T-helper 9 cell (primary cell): ENCODE results near the gene THAP2.

Experiments used
- DNase-seq: peaks from one replicate; pipeline ENCODE4 v3.0.0-alpha.2; 2020

Gene THAP2

DNA sequence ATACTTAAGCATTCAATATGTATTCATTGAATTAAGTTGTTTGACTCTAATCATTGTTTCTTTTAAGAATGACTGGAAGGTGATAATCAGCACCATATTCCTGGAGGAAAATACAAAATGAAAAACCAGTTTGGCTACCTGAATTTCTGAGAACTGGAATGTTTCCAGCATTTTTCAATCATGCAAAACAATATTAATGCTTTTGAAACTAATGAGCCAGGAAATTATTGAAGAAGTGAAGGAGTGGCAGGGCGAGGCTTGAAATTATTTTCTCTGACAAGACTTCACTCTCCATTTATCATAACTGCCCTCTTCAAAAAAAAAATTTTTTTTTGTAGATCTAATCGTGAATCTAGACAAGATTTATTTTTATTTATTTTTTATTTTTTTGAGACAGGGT is 40.8 kb downstream of the THAP2 start:
- DNase-seq: no peak

GRCh38 chr12:71708658-71709057 is 44.6 kb downstream of the THAP2 start:
- no peak for DNase-seq

GRCh38 chr12:71710276-71711125 is 46.4 kb downstream of the THAP2 start:
- no peak for DNase-seq

DNA sequence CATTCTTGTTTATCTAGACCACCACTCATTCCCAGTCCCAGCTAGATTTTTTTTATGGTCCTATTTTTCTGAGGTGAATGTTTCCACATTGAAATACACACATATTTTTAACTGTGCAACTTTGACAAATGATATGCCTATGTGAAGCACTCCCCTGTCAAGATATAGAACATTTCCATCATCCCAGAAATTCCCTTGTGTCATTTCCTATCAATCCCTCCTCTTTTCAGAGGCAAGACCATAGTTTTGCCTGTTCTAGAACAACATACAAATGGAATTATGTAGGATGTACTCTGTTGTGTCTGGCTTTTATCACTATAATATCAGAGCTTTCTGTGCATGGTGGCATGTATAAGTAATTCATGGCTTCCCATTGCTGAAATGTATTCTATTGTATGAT is 54.5 kb downstream of the THAP2 start:
- DNase-seq: no peak

DNA sequence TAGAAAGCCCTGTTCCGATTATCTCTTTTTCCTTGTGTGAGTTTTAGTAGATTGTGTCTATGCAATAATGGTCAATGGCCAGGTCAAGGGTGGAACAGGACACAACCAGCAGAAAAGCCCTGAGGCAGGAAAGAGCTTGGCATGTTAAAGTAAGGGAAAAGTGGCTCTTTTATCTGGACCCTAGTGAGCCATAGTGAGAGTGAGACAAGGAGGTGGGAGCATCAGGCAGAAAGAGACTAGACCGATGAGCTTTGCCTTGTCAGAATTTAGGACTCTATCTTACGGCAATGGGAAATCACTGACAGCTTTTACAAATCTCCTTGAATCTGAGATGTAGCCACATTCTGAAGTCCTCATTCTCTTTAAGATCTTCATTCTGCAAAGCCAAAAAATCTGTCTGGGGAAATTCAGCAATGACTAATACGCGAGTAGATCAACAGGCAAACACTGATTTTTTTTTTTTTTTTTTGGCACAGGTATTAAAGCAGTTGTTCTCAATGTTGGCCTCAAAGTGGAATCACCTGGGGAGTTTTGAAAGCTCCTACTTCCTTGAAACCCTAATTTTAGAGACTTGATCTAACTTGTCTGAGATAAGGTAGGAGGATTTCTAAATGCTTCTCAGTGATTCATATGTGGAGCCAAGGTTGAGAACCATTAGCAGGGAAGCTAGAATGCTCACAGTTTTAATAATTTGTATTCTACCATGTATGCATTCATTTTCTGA is 55.7 kb downstream of the THAP2 start:
- DNase-seq: no peak

DNA sequence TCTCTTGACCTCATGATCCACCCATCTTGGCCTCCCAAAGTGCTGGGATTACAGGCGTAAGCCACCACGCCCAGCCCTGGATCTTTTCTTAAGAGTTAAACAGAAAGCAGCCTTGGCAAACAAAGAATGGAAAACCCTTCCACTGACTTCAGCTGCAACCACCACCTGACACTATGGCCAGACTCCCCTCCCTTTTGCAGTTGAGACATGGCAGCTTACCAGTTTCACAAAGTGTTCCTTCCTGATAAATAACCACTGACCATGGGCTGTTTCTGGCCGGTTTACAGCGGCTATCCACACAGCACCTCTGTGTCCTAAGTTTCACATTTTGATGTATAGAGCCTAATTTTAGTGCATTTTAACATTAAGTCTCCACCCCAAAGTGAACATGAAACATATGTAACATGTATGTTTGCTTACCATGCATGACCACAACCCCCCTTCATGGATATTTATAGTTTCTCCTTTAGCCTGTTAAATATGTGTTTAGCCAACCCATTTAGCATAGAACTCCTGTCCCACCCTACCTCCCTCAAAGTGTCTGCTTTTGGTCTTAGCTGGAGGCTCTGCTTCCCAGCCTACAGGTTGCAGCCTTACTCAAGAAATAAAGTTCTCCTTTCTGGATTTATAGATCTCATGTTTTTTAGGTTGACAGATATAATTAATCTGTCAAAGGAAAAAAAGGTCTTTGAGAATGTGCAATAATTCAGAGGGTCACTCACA is 57.8 kb downstream of the THAP2 start:
- no peak for DNase-seq

DNA sequence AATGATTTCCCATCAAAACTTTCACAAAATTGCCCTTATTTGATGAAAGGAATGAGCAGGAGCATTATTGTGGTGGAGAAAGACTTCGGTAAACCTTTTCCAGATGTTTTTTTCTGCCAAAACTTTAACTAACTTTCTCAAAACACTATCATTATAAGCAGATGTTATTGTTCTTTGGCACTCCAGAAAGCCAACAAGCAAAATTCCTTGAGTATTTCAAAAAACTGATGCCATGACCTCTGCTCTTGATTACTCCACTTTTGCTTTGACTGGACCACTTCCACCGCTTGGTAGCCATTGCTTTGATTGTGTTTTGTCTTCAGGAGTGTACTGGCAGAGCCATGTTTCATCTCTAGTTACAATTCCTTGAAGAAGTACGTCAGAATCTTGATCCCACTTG is 60.9 kb downstream of the THAP2 start:
- no peak for DNase-seq

DNA sequence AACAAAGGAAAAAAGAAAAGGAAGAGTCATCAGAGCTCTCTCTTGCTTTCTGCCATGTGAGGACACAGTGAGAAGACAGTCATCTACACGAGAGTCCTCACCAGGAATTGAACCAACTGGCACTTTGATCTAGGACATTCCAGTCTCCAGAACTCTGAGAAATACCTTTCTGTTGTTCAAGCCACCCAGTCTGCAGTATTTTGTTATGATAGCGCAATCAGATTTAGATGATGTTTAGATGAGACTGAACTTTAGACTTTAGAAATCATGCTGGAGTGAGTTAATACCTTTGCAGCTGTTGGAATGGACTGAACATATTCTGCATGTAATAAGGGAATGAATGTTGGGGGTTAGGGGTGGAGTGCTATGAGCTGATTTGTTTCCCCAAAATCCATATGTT is 62.4 kb downstream of the THAP2 start:
- no peak for DNase-seq

- no peak for DNase-seq
Measured at GRCh38 chr12:71727958-71728357, 63.9 kb downstream of the THAP2 start.
